GM12865 (cell line): ENCODE results near the gene HSP90AB1.

ENCODE experiments used
- DNase-seq: peaks from one replicate; pipeline ENCODE4 v3.0.0; 2010; ENCODE audit warnings: low read depth
- H3K4me3 ChIP-seq: 2 replicates; pipeline ENCODE4 v1.5.1; 2011; ENCODE audit warnings: mild to moderate bottlenecking, low read depth, low read length, control low read depth
- CTCF ChIP-seq: IDR thresholded peaks from 2 replicates; pipeline ENCODE4 v1.5.1; 2011; ENCODE audit warnings: low read length, control low read depth, low read depth, inconsistent platforms; ENCODE audit not compliant: insufficient read depth; ENCODE audit errors: missing control alignments

Gene HSP90AB1

DNA sequence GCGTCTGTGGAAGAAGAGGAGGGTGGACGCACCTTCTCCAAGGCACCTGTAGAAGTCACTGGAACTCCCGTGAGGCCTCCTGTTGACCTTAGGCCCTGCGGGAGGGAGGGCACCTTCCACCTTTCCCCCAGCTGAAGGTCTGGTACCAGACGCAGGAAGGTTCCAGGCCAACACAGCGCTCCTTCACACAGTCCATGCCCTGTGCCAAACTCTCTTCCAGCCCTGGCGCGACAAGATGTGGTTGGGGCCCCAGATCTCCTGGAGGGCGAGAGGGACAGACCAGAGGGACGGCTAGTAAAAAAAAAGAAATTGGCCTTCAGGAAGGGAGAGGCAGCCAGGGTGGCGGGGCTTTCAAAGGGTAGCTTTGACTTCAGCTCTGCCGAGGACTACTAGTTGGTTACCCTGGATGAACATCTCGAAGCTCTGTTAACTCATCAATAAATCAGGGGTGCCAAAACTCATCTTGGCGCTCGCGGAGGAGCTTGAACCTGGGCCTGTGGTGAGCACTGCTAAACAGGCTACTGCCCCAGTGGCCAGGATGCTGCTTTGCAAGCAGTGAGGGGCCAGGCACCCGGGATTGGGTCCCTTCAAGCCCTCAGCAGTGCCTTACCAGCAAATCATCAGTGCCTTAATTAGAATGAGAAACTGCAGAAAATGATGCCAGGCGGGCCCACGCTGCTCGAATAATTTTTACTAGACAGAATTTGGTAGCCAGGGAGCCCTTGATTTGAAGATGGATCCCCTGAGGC, 51.3 kb downstream of the HSP90AB1 start:
- no peak for DNase-seq
- no peak for TF ChIP-seq CTCF
- H3K4me3 ChIP-seq: no peak overlapping the region

DNA sequence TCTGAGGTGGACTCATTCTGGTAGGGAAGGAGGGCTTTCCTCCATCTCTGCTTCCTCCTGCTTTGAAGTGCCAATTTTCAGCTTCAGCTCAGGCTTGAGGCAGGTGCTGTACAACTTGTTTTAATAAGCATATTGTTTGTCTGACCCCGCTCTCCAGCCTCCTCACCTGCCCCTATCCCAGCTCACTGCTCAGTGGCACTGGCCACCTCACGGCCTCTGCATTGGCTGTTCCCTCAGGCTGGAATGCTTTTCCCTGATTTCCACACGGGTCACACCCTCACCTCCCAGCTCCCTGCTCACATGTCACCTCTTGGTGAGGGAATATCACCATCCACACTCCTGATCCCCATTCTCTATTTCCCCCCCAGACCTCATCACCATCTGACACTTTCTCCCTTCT, 52.0 kb downstream of the HSP90AB1 start:
- no peak overlapping the region for H3K4me3 ChIP-seq
- no peak for TF ChIP-seq CTCF
- no peak for DNase-seq

DNA sequence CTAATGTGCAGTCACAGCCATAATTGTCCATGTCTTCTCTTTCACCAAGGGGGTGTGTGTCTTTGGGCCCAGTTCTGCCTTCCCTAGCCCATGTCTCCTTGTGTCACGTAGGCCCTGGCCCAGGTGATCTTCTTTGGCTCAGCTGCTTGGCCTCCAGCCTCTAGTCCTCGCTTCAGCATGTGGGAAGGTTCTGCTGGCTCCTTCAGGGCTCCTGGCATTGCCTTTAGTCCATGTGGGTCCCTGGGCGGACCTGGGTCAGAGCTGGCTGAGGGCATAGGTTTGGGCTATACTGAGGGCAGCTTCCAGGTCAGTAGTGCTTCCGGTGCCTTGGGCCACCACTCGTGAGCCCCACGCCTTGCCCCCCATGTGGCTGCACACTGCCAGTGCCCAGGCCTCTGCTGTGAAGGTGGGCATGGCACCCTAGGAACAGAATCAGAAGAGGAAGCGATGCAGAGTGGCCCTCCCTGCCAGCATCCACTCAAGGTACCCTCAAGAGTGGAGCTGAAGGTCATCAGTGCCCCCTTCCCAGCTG, 53.5 kb downstream of the HSP90AB1 start:
- no peak overlapping the region for H3K4me3 ChIP-seq
- no peak for DNase-seq
- no peak for TF ChIP-seq CTCF

GRCh38 chr6:44301106-44301505, 54.2 kb downstream of the HSP90AB1 start:
- no peak for TF ChIP-seq CTCF
- no peak for DNase-seq

DNA sequence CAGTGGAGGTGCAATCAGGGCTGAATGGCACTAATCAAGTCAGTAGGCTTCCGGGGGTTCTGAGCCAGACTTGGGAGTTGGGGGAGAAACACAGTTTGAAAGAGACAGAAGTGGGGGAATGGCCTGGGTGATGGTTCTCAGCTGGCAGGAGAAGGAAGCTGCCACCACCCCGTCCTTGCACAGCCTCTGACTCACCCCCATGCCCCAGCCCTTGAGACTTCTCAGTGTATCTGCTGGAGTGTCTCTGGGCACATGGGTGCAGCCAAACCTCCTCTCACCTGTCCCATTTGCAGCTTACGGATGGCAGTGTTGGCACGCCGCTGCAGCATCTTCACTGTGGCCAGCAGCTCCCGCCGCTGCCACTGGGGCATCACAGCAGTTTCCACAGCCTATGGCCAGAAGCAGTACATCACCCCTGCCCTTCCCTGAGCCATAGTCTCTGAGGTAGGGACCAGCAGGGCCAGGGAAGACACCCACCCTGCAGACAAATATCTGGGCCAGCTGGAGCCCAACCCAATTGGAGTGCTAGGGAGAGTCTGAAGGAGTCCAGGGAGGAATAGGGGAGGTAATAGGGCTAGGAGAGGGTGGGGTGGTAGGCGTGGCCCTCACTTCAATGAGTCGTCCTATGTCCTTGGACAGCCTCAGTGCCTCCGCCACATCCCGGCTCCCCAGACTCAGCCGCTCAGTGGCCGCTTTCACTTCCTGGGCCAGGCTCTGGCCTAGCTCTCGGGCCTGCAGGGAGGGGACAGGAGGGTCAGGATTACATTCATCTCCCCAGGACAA, 55.1 kb downstream of the HSP90AB1 start:
- H3K4me3 ChIP-seq: no peak overlapping the region
- no peak for DNase-seq

More at GRCh38 chr6:44301106-44301505, 54.2 kb downstream of the HSP90AB1 start:
- H3K4me3 ChIP-seq: no peak overlapping the region

GRCh38 chr6:44302856-44303255, 56.0 kb downstream of the HSP90AB1 start:
- no peak for TF ChIP-seq CTCF
- DNase-seq: no peak
- no peak overlapping the region for H3K4me3 ChIP-seq

More for the DNA sequence above, 55.1 kb downstream of the HSP90AB1 start:
- TF ChIP-seq CTCF: no peak
